LNCaP clone FGC (cell line): ENCODE data around the gene FRG2.

ENCODE experiments used
- DNase-seq: peaks from one replicate; pipeline ENCODE4 v3.0.0-alpha.2; 2011; ENCODE audit warnings: low read depth
- H3K4me3 ChIP-seq: 2 replicates; pipeline ENCODE4 v1.5.1; 2011; ENCODE audit warnings: mild to moderate bottlenecking, low read depth, low read length, control low read depth
- TF ChIP-seq, protein P1 (sequence below): IDR thresholded peaks from 2 replicates; pipeline ENCODE4 v1.5.1; 2012; ENCODE audit warnings: mild to moderate bottlenecking; ENCODE audit not compliant: control insufficient read depth, insufficient read depth; ENCODE audit errors: extremely low read depth

FRG2 gene

DNA sequence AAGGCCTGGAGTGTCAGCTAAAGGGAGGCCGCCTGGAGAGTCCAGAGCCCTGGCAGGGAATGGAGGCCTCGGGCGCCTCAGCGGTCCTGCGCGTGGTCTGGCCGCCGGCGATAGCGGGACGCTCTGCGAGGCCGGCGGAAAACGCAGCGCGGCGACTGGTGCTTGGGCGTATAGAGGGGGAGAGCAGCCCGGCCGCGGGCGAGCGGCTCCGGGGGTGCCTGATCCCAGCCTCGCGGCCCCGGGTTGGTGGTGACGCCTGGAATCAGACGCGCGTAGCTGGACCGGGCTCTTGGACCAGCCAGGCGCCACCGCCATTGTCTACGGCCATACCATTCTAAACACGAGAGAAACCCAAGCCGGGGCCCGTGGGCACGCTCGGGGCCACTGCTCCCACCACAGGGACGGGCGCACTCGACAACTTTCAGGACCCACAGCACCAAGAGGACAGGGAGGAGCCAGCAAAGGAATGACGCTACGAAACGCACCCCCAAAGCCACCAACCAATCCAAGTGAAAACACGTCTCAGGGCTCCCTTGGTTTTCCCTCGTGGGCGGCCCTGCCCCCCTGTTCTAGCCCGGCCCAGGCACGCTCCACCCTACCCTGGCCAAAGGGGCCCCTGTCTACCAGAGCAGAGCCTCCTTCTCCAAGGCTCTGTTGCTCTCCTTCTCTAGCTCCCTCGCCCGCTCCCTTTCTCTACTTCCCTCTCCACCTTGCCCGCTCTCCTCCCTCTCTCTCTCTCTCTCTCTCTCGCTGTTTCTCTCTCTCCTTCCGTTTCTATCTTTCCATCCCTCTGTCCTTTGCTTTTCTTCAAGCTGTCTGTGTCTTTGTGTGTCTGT is 7.8 kb downstream of the FRG2 start:
- TF ChIP-seq, protein P1, sequence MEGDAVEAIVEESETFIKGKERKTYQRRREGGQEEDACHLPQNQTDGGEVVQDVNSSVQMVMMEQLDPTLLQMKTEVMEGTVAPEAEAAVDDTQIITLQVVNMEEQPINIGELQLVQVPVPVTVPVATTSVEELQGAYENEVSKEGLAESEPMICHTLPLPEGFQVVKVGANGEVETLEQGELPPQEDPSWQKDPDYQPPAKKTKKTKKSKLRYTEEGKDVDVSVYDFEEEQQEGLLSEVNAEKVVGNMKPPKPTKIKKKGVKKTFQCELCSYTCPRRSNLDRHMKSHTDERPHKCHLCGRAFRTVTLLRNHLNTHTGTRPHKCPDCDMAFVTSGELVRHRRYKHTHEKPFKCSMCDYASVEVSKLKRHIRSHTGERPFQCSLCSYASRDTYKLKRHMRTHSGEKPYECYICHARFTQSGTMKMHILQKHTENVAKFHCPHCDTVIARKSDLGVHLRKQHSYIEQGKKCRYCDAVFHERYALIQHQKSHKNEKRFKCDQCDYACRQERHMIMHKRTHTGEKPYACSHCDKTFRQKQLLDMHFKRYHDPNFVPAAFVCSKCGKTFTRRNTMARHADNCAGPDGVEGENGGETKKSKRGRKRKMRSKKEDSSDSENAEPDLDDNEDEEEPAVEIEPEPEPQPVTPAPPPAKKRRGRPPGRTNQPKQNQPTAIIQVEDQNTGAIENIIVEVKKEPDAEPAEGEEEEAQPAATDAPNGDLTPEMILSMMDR, result no peak
- H3K4me3 ChIP-seq, result no peak overlapping the region
- DNase-seq, result no peak

DNA sequence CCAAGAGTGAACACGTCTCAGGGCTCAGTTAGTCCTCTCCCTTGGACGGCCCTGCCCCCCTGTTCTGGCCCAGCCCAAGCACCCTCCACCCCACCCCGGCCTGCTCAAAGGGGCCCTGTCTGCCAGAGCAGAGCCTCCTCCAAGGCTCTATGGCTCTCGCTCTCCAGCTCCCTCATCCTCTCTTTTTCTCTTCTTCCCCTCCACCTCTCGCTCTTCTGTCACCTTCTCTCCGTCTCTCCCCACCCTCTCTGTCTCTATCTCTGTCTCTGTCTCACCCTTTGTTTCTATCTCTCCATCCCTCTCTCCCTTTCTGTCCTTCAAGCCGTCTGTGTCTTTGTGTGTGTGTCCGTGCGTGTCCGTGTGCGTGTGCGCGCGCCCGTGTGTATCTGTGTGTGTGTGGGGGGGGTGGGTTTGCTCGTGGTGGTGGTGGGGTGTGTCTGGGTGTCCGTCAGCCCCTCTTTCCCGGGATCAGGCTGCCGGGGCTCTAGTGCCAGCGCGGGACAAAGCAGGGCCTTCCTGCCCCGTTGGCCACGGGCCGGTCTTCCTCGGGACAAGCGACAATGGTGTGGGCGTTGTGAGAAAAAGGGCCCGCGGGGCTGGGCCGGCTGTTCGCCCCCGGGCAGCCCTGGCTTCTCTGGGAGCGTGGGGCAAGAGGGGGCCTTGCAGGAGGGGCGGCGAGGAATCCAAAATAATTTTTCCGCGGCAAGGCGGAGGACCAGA is 8.7 kb downstream of the FRG2 start:
- TF ChIP-seq, protein P1, result no peak

DNA sequence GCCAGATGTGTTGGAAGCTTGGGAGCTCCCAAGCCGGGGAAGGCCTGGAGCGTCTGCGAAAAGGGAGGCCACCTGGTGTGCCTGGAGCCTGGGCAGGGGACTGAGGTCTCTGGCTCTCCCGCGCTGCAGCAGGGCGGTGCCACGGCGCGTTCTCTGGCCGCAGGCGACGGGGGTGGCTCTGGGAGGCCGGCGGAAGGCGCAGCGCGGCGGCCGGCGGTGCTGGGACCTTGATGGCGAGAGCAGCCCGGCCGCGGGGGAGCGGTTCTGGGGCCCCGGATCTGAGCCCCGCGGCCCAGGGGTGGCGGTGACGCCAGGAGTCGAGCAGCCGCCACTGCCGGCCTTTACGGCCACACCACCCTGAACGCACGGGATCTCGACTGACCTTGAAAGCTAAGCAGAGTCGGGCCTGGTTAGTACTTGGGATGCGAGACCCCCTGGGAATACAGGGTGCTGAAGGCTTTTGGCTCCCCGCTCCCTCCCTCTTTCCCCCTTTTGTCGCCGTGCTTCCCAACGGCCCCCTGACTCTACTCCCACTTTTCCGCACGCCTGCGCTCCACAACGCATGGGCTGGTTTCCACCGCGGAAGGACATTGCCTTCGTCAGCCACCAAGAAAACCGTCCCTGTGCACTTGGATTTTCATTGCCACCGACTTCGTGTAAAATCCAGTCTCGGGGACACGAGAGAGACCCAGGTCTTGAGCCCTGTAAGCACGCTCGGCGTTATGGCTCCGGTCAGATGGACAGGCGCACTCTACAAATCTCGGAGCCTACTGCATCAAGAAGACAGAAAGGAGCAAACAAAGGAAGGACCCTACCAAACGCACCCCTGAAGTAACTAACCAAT is 9.5 kb downstream of the FRG2 start:
- TF ChIP-seq, protein P1, result no peak
- no peak for DNase-seq
- H3K4me3 ChIP-seq, result no peak overlapping the region

More for the DNA sequence above, 8.7 kb downstream of the FRG2 start:
- no peak for DNase-seq
- H3K4me3 ChIP-seq, result no peak overlapping the region

DNA sequence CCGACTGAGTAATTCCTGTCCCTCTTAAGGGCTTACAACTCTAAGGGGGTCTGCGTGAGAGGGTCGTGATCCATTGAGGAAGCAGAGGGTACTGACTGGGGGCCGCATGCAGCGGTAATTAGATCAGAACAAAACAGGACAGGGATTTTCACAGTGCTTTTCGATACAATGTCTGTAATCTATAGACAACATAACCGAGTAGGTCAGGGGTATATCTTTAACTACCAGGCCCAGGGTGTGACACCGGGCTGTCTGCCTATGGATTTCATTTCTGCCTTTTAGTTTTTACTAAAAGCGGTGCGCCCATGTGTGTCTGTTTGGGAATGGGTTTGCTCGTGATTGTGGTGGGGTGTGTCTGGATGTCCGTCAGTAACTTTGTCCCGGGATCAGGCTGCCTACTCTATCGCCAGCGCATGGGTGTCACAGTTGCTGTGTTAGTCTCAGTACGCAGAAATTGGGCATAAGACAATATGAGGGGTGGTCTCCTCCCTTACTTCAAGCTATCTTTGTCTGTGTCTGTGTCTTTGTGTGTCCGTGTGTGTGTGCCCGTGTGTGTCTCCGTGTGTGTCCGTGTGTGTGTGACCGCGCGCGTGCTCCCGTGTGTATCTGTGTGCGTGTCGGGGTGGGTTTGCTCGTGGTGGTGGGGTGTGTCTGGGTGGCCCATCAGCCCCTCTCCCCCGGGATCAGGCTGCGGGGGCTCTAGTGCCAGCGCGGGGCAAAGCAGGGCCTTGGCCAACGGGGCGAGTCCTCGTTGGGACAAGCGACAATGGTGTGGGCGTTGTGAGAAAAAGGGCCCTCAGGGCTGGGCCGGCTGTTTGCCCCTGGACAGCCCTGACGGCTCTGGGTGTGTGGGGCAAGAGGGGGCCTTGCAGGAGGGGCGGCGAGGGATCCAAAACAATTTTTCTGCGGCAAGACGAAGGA is 10.4 kb downstream of the FRG2 start:
- DNase-seq, result no peak
- TF ChIP-seq, protein P1, result no peak
- no peak overlapping the region for H3K4me3 ChIP-seq

DNA sequence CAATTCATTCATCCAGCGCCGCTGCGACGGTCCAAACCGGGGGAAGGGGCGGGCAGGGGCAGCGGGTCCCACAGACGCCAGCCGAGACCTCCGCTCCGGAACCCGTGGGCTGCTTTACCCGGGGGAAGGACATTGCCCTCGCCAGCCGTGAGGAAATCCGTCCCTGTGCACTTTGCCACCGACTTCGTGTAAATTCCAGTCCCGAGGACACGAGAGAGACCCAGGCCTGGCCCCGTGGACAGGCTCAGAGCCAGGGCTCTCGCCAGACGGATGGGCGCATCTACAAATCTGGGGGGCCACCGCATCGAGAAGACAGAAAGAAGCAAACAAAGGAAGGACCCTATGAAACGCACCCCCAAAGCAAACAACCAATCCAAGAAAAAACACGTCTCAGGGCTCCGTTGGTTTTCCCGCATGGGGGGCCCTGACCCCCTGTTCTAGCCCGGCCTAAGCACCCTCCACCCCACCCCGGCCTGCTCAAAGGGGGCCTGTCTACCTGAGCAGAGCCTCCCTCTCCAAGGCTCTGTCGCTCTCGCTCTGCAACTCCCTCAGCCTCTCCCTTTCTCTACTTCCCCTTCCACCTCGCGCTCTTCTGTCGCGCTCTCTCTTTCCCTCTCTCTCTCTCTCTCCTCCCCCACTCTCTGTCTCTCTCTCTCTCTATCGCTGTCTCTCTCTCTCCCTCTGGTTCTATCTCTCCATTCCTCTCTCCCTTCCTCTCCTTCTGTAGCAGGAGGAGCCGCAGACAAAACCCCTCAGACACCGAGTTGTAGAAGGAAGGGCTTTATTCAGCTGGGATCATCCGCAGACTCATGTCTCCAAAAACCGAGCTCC is 11.3 kb downstream of the FRG2 start:
- TF ChIP-seq, protein P1, result no peak
- H3K4me3 ChIP-seq, result no peak overlapping the region
- DNase-seq, result no peak
